NCI-H82 treated with DMSO at 0.1 percent for 48 hours (cell line): ENCODE results near the gene CRNKL1.

Experiments
- DNase-seq: peaks from one replicate; lab custom pipeline; 2025; ENCODE audit not compliant: unreplicated experiment; lab: John Stamatoyannopoulos, UW

The CRNKL1 gene

GRCh38 chr20:20063941-20064702 lies 11.9 kb upstream of the CRNKL1 start:
- DNase-seq, result no peak

GRCh38 chr20:20060234-20060998 lies 8.2 kb upstream of the CRNKL1 start:
- DNase-seq, result peak; percentile 33

- no peak for DNase-seq
Measured at GRCh38 chr20:20051767-20052073, 546 bp downstream of the CRNKL1 start.

- no peak for DNase-seq
Measured at GRCh38 chr20:20039752-20040387, 12.4 kb downstream of the CRNKL1 start.

- no peak for DNase-seq
Measured at GRCh38 chr20:20038586-20038985, 13.7 kb downstream of the CRNKL1 start.

GRCh38 chr20:20037960-20038359 lies 14.3 kb downstream of the CRNKL1 start:
- DNase-seq, result no peak

GRCh38 chr20:20036756-20037155 lies 15.5 kb downstream of the CRNKL1 start:
- no peak for DNase-seq

- DNase-seq, result no peak
Measured at GRCh38 chr20:20034486-20034885, 17.8 kb downstream of the CRNKL1 start.

GRCh38 chr20:20031790-20032189 lies 20.5 kb downstream of the CRNKL1 start:
- no peak for DNase-seq

- DNase-seq, result no peak
Measured at GRCh38 chr20:20027284-20027683, 25.0 kb downstream of the CRNKL1 start.

- no peak for DNase-seq
Measured at GRCh38 chr20:20024942-20025341, 27.3 kb downstream of the CRNKL1 start.

GRCh38 chr20:20023395-20023794 lies 28.9 kb downstream of the CRNKL1 start:
- DNase-seq, result no peak

GRCh38 chr20:20022498-20022897 lies 29.8 kb downstream of the CRNKL1 start:
- DNase-seq, result no peak

GRCh38 chr20:20021835-20022234 lies 30.4 kb downstream of the CRNKL1 start:
- no peak for DNase-seq

GRCh38 chr20:20020908-20021307 lies 31.4 kb downstream of the CRNKL1 start:
- DNase-seq, result no peak

GRCh38 chr20:20019123-20019522 lies 33.1 kb downstream of the CRNKL1 start:
- no peak for DNase-seq

- no peak for DNase-seq
Measured at GRCh38 chr20:20018366-20018765, 33.9 kb downstream of the CRNKL1 start.

GRCh38 chr20:20017844-20018185 lies 34.5 kb downstream of the CRNKL1 start:
- no peak for DNase-seq

- peak; percentile 79 for DNase-seq
Measured at GRCh38 chr20:20017001-20017843, 35.0 kb downstream of the CRNKL1 start, which contains the start of gene NAA20. NAA20 (plus strand) TSS chr20:20017362; CDS start chr20:20017397, 35 bp downstream.

- no peak for DNase-seq
Measured at GRCh38 chr20:20014659-20015058, 37.6 kb downstream of the CRNKL1 start.

- no peak for DNase-seq
Measured at GRCh38 chr20:20012541-20012940, 39.7 kb downstream of the CRNKL1 start.
